ENCODE measurements around the gene STAM2.

STAM2 gene

DNA sequence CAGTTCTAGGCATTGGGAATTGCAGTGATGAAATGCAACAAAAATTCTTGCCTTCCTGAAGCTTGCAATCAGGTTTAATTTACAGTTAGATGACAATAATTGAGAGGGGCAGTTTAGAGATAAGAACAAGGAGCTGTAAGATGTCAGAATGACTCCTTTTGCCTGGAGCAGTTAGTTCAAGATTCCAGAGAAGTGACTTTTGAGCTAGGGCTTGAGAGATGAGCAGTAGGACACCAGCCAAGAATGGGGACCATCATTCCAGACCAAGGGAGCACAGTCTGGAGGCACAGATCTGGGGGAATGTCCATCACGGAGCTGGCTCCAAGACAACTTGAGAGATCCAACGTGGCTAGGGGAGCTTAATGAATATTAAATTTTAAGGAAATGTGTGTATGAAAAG is 103.6 kb downstream of the STAM2 start:
- Histone ChIP-seq H4K20me1 (ENCODE audit: insufficient read depth, low read length, poor library complexity, severe bottlenecking) (no peaks in the 10 kb centered on the region), H3K4me3 (ENCODE audit: low read length, poor library complexity, severe bottlenecking) (no peak overlapping the region), H3F3A (ENCODE audit: low read depth) (no peaks in the 10 kb centered on the region), H3K4me1 (ENCODE audit: insufficient read depth, low read length, poor library complexity, severe bottlenecking) (no peaks in the 10 kb centered on the region), H3K9me3 (ENCODE audit: insufficient read depth, low read depth, low read length) (no peaks in the 10 kb centered on the region), H3K9me2 (replicated peaks; ENCODE audit: low read depth, low read length) (no peaks in the 10 kb centered on the region), H3K36me3 (ENCODE audit: insufficient read depth, low read length) (no peaks in the 10 kb centered on the region), H3K9ac (ENCODE audit: low read depth, low read length, poor library complexity, severe bottlenecking) (no peak overlapping the region), H3K4me2 (ENCODE audit: low read depth, low read length, poor library complexity, severe bottlenecking) (no peak overlapping the region), H2AFZ (ENCODE audit: low read length) (no peak overlapping the region), H3K27me3 (ENCODE audit: insufficient read depth, low read length, poor library complexity, severe bottlenecking) (no peaks in the 10 kb centered on the region), H3K79me2 (ENCODE audit: insufficient read depth, low read length) (no peaks in the 10 kb centered on the region)
- TF ChIP-seq, protein P1, sequence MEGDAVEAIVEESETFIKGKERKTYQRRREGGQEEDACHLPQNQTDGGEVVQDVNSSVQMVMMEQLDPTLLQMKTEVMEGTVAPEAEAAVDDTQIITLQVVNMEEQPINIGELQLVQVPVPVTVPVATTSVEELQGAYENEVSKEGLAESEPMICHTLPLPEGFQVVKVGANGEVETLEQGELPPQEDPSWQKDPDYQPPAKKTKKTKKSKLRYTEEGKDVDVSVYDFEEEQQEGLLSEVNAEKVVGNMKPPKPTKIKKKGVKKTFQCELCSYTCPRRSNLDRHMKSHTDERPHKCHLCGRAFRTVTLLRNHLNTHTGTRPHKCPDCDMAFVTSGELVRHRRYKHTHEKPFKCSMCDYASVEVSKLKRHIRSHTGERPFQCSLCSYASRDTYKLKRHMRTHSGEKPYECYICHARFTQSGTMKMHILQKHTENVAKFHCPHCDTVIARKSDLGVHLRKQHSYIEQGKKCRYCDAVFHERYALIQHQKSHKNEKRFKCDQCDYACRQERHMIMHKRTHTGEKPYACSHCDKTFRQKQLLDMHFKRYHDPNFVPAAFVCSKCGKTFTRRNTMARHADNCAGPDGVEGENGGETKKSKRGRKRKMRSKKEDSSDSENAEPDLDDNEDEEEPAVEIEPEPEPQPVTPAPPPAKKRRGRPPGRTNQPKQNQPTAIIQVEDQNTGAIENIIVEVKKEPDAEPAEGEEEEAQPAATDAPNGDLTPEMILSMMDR (conservative IDR thresholded peaks at IDR 0.05; ENCODE audit: low read length): no peak
- TF ChIP-seq EZH2phosphoT487 (IDR thresholded peaks at IDR 0.05; ENCODE audit: borderline replicate concordance): no peak

DNA sequence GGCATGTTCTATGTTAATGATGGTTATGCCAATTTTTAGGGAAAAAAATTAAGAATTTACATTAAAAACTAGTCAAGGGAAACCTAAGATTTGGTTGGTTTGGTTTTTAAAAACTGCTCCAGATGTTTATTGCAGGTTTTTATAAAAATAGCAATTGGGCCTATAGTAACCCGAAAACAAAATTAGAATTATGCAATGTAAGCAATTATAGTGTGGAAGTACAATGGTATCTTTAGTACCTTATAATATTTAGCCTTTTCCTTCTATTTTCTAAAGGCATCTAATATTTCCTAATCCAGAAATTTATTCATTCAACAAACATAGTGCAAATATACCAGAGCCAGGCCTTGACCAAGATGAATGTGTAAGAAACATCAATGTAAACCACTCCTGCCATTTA is 104.0 kb downstream of the STAM2 start:
- H3K9ac ChIP-seq (ENCODE audit: low read depth, low read length, poor library complexity, severe bottlenecking): no peak overlapping the region
- H4K20me1 ChIP-seq (ENCODE audit: insufficient read depth, low read length, poor library complexity, severe bottlenecking): no peaks in the 10 kb centered on the region
- H3K9me3 ChIP-seq (ENCODE audit: insufficient read depth, low read depth, low read length): no peaks in the 10 kb centered on the region
- H3K27me3 ChIP-seq (ENCODE audit: insufficient read depth, low read length, poor library complexity, severe bottlenecking): no peaks in the 10 kb centered on the region
- H3K4me3 ChIP-seq (ENCODE audit: low read length, poor library complexity, severe bottlenecking): no peak overlapping the region
- H3K4me1 ChIP-seq (ENCODE audit: insufficient read depth, low read length, poor library complexity, severe bottlenecking): no peaks in the 10 kb centered on the region
- H3F3A ChIP-seq (ENCODE audit: low read depth): no peaks in the 10 kb centered on the region
- H2AFZ ChIP-seq (ENCODE audit: low read length): no peak overlapping the region
- H3K79me2 ChIP-seq (ENCODE audit: insufficient read depth, low read length): no peaks in the 10 kb centered on the region
- TF ChIP-seq EZH2phosphoT487 (IDR thresholded peaks at IDR 0.05; ENCODE audit: borderline replicate concordance): no peak
- TF ChIP-seq, protein P1 (conservative IDR thresholded peaks at IDR 0.05; ENCODE audit: low read length): no peak
- H3K9me2 ChIP-seq (replicated peaks; ENCODE audit: low read depth, low read length): no peaks in the 10 kb centered on the region
- no peak overlapping the region for H3K4me2 ChIP-seq (ENCODE audit: low read depth, low read length, poor library complexity, severe bottlenecking)
- H3K36me3 ChIP-seq (ENCODE audit: insufficient read depth, low read length): no peaks in the 10 kb centered on the region

DNA sequence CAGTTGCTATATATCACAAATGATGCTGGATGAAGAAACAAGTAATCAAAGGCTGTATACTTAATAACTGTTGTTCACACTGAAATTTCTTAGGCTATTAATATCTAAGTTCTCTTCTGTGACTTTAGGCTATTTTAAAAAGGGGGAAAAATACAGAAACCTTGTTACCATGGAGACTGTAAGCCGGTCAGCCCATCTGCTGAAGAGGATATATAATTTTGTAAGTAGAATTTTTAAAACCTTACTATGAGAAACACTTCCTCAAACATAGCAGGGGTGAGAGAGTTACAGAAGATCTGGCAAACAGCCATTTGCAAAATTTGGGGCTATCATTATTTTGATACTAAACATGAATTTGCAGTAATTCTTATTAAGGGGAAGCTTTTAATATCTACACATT is 104.5 kb downstream of the STAM2 start:
- H3K4me1 ChIP-seq (ENCODE audit: insufficient read depth, low read length, poor library complexity, severe bottlenecking): no peaks in the 10 kb centered on the region
- H2AFZ ChIP-seq (ENCODE audit: low read length): no peak overlapping the region

More for the DNA sequence above, 104.5 kb downstream of the STAM2 start:
- Histone ChIP-seq H4K20me1 (ENCODE audit: insufficient read depth, low read length, poor library complexity, severe bottlenecking) (no peaks in the 10 kb centered on the region), H3K9me2 (replicated peaks; ENCODE audit: low read depth, low read length) (no peaks in the 10 kb centered on the region), H3K4me2 (ENCODE audit: low read depth, low read length, poor library complexity, severe bottlenecking) (no peak overlapping the region), H3K9ac (ENCODE audit: low read depth, low read length, poor library complexity, severe bottlenecking) (no peak overlapping the region), H3K27me3 (ENCODE audit: insufficient read depth, low read length, poor library complexity, severe bottlenecking) (no peaks in the 10 kb centered on the region), H3F3A (ENCODE audit: low read depth) (no peaks in the 10 kb centered on the region), H3K79me2 (ENCODE audit: insufficient read depth, low read length) (no peaks in the 10 kb centered on the region), H3K4me3 (ENCODE audit: low read length, poor library complexity, severe bottlenecking) (no peak overlapping the region), H3K9me3 (ENCODE audit: insufficient read depth, low read depth, low read length) (no peaks in the 10 kb centered on the region), H3K36me3 (ENCODE audit: insufficient read depth, low read length) (no peaks in the 10 kb centered on the region)
- TF ChIP-seq, protein P1 (conservative IDR thresholded peaks at IDR 0.05; ENCODE audit: low read length): no peak
- no peak for TF ChIP-seq EZH2phosphoT487 (IDR thresholded peaks at IDR 0.05; ENCODE audit: borderline replicate concordance)

Measured in Loucy (cell line).